A673 (cell line): ENCODE results near the gene ZNF486.
"Not testable (repeated sequence)": the region's sequence is repeated elsewhere in the genome, so short reads cannot be mapped to it uniquely, and the experiment has no call there.

Source experiments
- CTCF ChIP-seq: fragments of 300-800, 200-600 bp; sonication (generic); conservative IDR thresholded peaks from 2 replicates; pipeline ENCODE4 v1.5.1; 2017; ENCODE audit warnings: low read depth, mild to moderate bottlenecking, antibody characterized with exemption, low read length, moderate library complexity, mixed read lengths
- EZH2 ChIP-seq: fragments of 200-600 bp; sonication (generic); IDR thresholded peaks from 2 replicates; pipeline ENCODE4 v1.6.1; 2017; ENCODE audit warnings: borderline replicate concordance, low read depth, mild to moderate bottlenecking, mixed read lengths, antibody characterized with exemption, low read length; ENCODE audit not compliant: poor library complexity, severe bottlenecking

GRCh38 chr19:20248258-20248657 is 81.2 kb downstream of the ZNF486 start:
- not testable (repeated sequence) for TF ChIP-seq CTCF, EZH2
